ENCODE results near the gene MED13L. TPM values are rescaled to one million over a fixed set of nuclear protein-coding genes. Genes with fewer than 3 reads are reported as not detected.

The MED13L gene
- total RNA-seq, 4 donors from 2014 or later, result 168 to 349 (median 246) TPM

DNA sequence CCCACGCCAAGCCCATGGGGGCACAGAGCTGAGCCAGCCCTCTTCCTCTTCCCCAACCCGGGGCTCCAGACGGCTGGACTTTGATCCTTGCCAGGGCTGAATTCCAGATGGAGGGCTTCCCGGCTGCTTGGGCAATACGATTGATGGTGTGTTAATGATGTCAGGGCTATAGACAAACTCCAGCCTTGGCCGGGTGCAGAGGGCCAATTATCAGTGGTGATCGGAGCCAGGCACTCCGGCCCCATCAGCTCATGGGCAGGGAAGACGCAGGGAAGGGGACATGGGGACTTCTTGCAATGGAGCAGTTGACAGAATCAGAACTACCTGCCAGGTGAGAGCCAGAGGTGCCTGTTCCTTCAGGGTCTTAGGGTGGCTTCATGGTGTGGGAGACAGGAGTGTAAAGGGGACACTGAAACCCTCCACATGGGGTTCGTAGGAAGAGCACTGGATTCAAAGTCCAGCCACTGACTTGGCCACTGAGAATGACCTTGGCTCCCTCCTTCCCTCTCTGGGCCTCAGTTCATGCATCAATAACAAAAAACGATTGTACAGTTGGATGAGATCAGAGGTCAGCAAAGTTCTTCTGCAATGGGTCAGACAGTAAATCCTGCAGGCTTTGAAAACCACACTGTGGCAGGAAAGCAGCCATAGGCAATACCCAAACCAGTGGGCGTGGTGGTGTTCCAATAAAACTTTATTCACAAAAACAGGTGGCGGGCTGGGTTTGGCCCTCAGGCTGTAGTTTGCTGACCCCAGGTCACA is 333.7 kb downstream of the MED13L start:
- no peak for DNase-seq
- WGBS, 2 donors, result 64 to 90% methylated on average over 11 to 13 of the region's 13 CpGs

DNA sequence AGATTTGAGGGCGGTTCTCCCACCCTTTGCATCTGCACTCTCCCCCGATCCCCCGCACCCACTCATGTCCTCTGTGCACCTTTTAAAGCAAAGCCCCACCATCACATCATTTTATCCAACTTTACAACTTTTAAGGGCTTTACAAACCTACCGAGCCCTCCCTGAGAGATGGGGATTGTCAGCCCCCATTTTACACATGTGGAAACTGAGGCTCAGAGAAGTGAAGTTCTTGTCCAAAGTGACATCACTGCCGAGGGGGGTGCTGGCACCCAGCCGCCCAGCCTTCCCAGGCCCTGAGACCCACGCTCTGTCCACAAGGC is 334.2 kb downstream of the MED13L start:
- no peak overlapping the region for H3K27ac ChIP-seq
- WGBS, 2 donors, result 81 to 95% methylated on average over 4 to 7 of the region's 7 CpGs
- no peaks in the 10 kb centered on the region for H3K36me3 ChIP-seq
- no peak for DNase-seq
- H3K4me1 ChIP-seq, result no peaks in the 10 kb centered on the region
- TF ChIP-seq, protein P1, sequence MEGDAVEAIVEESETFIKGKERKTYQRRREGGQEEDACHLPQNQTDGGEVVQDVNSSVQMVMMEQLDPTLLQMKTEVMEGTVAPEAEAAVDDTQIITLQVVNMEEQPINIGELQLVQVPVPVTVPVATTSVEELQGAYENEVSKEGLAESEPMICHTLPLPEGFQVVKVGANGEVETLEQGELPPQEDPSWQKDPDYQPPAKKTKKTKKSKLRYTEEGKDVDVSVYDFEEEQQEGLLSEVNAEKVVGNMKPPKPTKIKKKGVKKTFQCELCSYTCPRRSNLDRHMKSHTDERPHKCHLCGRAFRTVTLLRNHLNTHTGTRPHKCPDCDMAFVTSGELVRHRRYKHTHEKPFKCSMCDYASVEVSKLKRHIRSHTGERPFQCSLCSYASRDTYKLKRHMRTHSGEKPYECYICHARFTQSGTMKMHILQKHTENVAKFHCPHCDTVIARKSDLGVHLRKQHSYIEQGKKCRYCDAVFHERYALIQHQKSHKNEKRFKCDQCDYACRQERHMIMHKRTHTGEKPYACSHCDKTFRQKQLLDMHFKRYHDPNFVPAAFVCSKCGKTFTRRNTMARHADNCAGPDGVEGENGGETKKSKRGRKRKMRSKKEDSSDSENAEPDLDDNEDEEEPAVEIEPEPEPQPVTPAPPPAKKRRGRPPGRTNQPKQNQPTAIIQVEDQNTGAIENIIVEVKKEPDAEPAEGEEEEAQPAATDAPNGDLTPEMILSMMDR (IDR thresholded peaks at IDR 0.05), result no peak
- TF ChIP-seq POLR2A (IDR thresholded peaks at IDR 0.05), result no peak
- H3K27me3 ChIP-seq, result no peaks in the 10 kb centered on the region
- H3K9me3 ChIP-seq, result no peaks in the 10 kb centered on the region
- intact Hi-C loops (cut with DNase I), result no loop called here
- no peak overlapping the region for H3K4me3 ChIP-seq (replicated peaks in 1 of 3)

More for the DNA sequence above, 333.7 kb downstream of the MED13L start:
- TF ChIP-seq, protein P1 (IDR thresholded peaks at IDR 0.05), result no peak
- no peak for TF ChIP-seq POLR2A (IDR thresholded peaks at IDR 0.05)
- Histone ChIP-seq H3K4me3 (replicated peaks in 1 of 3) (no peak overlapping the region), H3K27me3 (no peaks in the 10 kb centered on the region), H3K27ac (no peak overlapping the region), H3K36me3 (no peaks in the 10 kb centered on the region), H3K9me3 (no peaks in the 10 kb centered on the region), H3K4me1 (no peaks in the 10 kb centered on the region)
- intact Hi-C loops (cut with DNase I), result no loop called here

DNA sequence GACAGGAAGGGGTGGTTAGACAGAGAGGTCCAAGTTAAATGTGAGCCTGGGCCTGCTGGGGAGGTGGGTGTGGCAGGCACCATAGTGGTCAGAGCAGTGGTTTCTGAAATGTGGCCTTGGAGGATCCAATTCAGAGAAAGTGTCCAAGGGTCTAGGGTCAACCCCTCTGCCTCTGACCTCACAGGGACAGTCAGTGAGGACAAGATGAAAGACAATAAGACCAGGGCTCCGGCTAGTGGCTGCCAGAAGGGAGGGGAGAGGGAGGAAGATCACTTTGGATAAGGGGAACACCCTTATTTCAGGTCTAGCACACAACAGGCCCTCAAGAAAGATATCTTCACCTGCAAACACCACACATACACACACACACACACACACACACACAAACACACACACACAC is 335.1 kb downstream of the MED13L start:
- Histone ChIP-seq H3K27me3 (no peaks in the 10 kb centered on the region), H3K36me3 (no peaks in the 10 kb centered on the region), H3K4me3 (replicated peaks in 1 of 3) (no peak overlapping the region), H3K27ac (no peak overlapping the region), H3K9me3 (no peaks in the 10 kb centered on the region), H3K4me1 (no peaks in the 10 kb centered on the region)
- 94 to 100% methylated on average over 1 of the region's 1 CpG for WGBS, 2 donors
- TF ChIP-seq POLR2A (IDR thresholded peaks at IDR 0.05), result no peak
- TF ChIP-seq, protein P1 (IDR thresholded peaks at IDR 0.05), result no peak
- intact Hi-C loops (cut with DNase I), result no loop called here
- no peak for DNase-seq

DNA sequence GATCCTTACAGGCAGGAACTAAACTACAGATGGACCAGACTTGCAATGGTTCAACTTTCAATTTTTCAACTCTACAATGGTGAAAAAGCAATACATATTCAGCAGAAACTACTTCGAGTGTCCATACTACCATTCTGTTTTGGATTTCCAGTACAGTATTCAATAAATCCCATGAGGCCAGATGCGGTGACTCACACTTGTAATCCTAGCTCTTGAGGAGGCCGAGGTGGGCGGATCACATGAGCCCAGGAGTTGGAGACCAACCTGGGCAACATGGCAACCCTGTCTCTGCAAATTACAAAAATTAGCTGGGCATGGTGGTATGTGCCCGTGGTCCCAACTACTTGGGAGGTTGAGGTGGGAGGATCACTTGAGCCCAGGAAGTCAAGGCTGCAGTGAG is 336.1 kb downstream of the MED13L start:
- H3K36me3 ChIP-seq, result no peaks in the 10 kb centered on the region
- no peaks in the 10 kb centered on the region for H3K4me1 ChIP-seq
- TF ChIP-seq POLR2A (IDR thresholded peaks at IDR 0.05), result no peak
- TF ChIP-seq, protein P1 (IDR thresholded peaks at IDR 0.05), result no peak
- intact Hi-C loops (cut with DNase I), result no loop called here
- DNase-seq, result no peak
- 83 to 91% methylated on average over 5 of the region's 5 CpGs for WGBS, 2 donors
- no peak overlapping the region for H3K4me3 ChIP-seq (replicated peaks in 1 of 3)
- H3K9me3 ChIP-seq, result no peaks in the 10 kb centered on the region
- no peaks in the 10 kb centered on the region for H3K27me3 ChIP-seq
- H3K27ac ChIP-seq, result no peak overlapping the region

DNA sequence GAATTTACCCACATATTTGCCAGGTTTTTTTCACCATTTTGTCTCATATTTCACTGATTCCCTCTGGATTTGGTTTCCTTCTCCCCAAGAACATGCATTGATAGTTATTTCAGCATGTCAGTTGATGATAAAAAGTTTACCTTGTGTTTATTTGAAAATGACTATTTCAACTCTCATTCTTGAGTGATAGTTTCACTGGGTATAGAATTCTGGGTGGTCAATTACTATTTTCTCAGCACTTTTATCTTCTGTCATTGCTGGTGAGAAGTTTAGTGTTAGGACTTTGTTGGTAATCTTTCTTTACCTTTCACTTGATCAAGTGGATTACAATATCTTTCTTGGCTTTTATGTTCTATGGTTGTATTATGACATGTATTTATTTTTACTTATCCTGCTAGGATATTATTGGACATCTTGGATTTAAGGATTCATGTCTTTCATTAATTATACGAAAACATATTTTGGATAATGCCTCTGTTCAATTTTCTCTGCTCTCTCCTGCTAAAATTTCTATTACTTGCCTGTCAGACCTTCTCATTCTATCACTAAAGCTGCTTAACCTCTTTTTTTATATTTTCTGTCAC is 338.6 kb downstream of the MED13L start:
- Histone ChIP-seq H3K27me3 (no peaks in the 10 kb centered on the region), H3K36me3 (no peaks in the 10 kb centered on the region), H3K4me1 (no peaks in the 10 kb centered on the region), H3K27ac (no peak overlapping the region), H3K4me3 (replicated peaks in 1 of 3) (no peak overlapping the region), H3K9me3 (no peaks in the 10 kb centered on the region)
- WGBS, 2 donors, result 86 to 91% methylated on average over 1 of the region's 1 CpG
- intact Hi-C loops (cut with DNase I), result no loop called here
- DNase-seq, result no peak
- TF ChIP-seq POLR2A (IDR thresholded peaks at IDR 0.05), result no peak
- TF ChIP-seq, protein P1 (IDR thresholded peaks at IDR 0.05), result no peak

Measured in thyroid gland (tissue), 4 donors.